NCI-H748 (cell line): ENCODE data around the gene MTF1.
A peak's percentile ranks its signal among the peaks of the same experiment; 100 is the strongest.

ENCODE experiments used
- DNase-seq: peaks from one replicate; lab custom pipeline; 2025; ENCODE audit not compliant: unreplicated experiment; lab: John Stamatoyannopoulos, UW

MTF1 gene

DNA sequence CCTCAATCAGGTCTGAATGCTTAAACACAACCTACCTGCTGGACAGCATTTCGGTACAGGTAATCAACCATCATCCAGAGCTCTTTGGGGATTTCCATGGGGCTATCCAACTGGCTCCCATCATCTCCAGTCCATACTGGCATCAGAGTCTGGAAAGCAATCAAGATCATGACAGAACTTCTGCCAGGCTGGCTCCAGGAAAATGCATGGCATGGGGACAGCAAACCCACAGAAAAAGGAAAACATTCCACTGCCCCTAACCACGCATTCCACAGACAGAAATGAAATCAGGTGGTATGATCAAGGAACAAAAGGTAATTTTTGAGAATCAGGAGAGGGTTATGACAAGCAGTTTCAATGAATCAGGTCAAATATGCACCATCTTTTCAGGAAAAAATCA, 9.1 kb upstream of the MTF1 start:
- no peak for DNase-seq

DNA sequence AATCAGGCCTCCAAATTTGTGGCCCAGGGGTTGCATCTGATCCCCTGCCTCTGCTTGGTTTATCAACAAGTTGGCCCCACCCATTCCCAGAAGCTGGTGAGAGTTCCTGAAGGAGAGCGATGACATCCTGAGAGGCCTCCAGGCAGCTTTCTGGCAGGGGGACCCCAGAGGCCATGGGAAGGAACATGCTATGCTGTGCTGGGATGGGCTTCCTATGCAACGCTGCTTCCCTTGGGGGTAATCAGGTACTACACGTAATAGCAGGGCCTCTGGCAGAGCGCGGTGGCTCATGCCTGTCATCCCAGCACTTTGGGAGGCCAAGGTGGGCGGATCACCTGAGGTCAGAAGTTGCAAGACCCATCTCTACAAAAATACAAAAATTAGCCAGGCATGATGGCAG, 8.4 kb upstream of the MTF1 start:
- DNase-seq = no peak

DNA sequence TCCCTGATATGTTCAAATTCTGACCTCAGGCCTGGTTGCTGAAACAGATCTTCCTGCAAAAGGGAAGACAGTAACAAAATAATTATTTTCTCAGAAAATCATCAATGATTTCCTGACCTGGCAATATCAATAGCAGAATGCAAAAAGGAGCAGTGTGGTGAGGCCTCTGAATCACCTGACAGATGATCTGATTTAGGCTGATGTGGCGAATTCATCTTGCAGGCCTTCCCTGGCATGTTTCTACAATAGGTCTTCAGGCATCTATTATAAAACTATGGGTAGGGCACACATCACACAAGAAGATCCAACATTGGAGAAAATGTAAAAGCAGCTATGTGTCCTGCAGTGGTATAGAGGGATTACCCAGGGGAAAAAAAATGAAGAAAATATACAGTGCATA, 7.1 kb upstream of the MTF1 start:
- no peak for DNase-seq

DNA sequence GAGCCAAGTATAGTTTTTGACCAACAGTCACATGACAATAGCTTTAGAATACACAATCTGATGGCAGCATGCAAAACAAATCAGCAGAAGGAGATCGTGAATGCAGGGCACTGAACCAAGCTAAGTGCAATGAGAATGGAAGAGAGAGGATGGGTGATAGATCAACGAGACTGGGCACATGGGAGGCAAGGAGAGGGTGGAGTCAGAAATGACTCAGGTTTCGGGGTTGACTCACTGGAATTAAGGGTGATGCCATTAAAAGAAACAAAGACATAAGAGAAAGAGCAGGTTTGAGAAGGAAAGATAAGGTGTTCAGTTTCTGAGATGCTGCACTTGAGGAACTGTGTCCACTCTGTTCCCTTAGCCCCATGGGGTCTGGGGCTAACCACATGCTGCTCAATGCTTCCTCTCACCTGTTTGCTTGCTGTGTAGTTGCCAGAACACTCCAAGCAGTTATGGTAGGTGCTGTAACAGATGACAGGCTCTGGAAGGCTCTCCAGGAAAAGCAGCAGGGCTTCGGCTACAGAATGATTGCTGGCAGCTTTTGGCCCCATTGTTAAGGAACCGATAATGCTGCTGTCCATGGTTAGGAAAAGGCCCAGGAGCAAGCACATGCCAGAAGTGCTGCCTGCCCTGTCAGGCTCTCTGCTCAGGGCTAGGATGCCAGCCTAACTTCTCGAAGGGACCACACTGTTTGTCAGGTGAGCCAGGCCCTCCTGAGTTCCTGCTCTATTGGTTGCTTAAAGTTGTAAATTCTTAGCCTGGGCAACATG, 6.1 kb upstream of the MTF1 start:
- no peak for DNase-seq

DNA sequence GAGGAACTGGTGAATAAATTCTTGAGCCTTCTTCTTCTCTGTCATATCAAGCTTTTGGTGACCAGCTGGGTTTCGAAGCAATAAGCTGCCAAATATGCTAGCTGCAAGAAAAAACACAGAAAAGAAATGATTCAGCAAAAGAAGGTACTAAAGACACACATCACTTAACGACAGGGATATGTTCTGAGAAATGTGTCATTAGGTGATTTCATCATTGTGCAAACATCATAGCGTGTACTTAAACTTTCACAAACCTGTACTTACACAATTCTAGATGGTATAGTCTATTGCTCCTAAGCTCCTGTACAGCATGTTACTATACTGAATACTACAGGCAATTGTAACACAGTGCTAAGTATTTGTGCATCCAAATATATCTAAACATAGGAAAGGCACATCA, 2.9 kb upstream of the MTF1 start:
- DNase-seq = no peak

- no peak for DNase-seq
Observed at GRCh38 chr1:37861151-37861550, 1.8 kb upstream of the MTF1 start.

DNA sequence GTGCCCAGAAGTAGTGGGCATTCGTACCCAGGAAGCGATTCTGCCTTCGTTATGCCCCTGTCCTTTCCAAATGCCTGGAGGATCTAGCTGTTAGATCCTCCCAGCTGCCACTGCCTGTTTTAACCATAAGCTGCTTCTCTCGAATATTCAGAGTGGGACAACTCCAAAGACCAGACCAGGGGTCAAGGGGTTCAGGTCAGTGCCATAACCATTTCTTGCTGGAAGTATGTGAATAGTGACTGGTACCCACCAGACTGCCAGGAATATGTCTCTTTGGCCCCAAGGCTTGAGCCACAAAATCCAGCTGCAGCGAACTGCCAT, 914 bp upstream of the MTF1 start:
- DNase-seq = no peak

GRCh38 chr1:37858931-37859506, 373 bp downstream of the MTF1 start:
- DNase-seq = peak; percentile 67

GRCh38 chr1:37854406-37854805, 5.0 kb downstream of the MTF1 start:
- DNase-seq = no peak

- no peak for DNase-seq
Observed at GRCh38 chr1:37853157-37853556, 6.2 kb downstream of the MTF1 start.

DNA sequence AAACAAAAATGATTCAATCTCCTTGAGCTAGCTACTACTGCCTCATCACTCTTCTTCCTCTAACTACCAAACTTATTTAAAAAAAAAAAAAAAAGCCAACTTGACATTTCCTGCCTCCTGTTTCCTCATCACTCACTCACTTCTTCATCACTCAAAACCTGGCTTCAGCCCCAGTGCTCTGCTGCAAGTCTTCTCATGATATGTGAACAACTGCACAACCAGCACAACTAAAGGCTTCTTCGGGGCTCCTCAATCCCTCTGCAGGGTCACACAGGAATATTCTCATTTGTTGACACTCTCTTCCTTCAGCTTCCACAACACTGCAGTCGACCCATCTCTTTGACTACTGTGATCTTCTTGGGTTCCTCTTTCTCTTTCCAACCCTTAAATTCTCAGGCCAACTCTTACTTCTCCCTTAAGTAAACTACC, 7.6 kb downstream of the MTF1 start:
- DNase-seq = no peak

DNA sequence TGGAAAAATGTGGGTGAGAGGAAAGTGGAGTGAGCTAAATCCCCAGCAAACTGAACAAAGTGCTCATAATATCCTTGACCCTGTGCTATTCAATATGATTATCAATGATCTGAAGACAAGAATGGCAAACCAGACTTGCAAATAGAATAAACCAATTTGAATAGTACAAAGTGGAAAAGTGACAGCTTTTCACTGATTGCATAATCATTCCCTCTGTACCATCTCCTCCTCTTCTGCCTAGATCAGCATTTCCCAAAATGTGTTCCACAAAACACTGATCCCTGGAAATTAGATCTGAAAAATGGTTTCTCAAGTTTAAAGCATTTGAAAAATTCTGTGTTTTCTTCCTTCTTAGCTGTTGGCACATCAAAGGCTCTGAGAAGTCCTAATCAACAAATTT, 8.1 kb downstream of the MTF1 start:
- no peak for DNase-seq

DNA sequence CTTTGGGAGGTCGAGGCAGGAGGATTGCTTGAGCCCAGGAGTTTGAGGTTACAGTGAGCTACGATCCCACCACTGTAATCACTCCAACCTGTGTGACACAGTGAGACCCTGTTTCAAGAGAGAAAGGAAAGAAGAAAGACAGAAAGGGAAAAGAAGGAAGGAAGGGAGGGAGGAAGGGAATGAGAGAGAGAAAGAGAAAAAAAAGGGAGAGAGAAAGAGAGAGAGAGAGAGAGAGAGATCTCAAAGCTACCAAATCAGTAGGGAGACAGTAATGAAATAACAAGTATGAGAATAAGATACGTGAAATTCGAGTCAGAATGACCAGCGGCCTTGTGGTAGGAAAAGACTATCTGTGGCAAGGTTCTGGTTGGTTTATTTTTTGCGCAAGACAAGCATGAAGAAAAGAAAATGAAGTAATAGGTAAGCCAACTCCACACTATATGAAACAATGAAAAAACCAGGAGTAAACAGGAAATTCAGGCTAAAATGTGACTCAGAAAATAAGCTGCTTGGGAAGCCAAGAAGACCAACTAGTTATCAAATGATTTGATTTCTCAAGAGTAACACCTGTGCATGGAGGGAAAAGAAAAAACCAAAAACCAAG, 8.9 kb downstream of the MTF1 start:
- no peak for DNase-seq

- no peak for DNase-seq
Observed at GRCh38 chr1:37849480-37849879, 9.9 kb downstream of the MTF1 start.

DNA sequence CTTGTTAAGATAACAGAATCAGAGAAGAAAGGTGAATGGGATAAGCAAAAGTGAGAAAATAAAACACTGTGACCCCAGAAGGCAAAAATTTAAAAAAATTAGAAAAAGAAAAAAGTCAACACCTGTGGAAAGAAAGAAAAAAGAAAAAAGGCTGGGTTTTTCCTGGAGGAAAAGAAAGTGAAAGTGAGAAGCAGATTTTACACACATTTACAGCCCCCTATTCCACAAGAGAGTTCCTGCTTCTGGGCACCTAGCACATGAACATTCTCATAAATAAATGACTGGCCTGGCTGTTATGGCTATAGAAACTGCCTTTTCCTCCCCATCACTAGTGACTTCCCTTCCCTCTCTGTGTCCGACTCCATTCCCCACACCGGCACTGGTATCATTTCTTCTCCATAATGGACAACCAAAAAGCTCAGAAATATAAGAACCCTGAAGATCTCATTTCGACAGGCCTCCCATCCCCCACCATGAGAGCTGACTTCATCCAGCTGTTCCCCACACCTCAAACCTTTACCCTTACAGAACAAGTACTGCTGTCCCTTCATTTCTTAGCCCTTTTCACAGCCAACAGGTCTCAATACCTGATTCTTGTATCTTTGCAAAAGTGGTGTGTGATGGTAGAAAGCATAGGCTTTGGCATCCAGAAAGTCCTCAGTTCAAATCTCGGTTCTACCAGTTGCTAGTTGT, 12.6 kb downstream of the MTF1 start:
- no peak for DNase-seq

GRCh38 chr1:37845786-37846185, 13.6 kb downstream of the MTF1 start:
- no peak for DNase-seq

DNA sequence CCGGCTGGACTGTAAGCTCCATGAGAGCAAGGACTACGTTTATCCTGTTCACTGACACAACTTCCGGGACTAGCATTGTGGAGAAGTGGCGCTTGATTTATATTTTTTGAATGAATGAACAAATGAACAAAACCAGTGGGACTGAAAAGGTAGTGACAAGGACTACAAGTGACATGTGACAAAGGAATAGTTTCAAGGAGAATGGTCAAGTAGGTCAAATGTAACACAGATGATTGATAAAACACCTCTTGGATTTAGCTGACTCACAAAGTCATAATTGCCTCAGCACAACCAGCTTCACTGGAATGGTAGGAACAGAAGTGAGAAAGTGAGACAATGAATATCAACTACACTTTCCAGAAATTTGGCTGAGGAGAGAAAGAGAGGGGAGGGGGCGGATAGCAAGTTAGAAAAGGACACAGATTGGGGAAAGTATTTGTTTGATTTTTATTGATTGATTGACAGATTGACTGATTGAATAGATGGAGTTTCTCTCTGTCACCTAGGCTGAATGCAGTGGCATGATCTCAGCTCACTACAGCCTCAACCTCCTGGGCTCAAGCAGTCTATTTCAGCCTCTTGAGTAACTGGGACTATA, 14.2 kb downstream of the MTF1 start:
- no peak for DNase-seq

DNA sequence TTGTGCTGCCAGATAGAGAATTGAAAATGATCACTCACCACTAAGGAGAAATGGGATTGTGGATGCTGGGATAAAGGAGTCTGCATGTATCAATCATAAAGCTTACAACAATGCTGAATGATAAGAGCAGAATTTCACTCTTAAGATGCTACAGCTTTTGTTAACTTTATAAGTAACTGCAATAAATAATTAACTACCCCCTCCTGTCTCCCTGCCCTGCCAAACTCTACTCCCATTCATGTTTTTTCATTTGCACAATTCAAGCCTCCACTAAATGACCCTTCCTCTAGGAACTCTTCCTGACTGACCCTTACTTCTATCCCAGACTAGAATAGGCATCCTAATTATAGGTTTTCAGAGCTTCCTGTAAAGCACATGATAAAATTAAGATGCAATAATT, 14.9 kb downstream of the MTF1 start:
- peak; percentile 18 for DNase-seq

GRCh38 chr1:37841652-37842051, 17.7 kb downstream of the MTF1 start:
- DNase-seq = no peak

GRCh38 chr1:37840711-37841110, 18.7 kb downstream of the MTF1 start:
- DNase-seq = no peak

DNA sequence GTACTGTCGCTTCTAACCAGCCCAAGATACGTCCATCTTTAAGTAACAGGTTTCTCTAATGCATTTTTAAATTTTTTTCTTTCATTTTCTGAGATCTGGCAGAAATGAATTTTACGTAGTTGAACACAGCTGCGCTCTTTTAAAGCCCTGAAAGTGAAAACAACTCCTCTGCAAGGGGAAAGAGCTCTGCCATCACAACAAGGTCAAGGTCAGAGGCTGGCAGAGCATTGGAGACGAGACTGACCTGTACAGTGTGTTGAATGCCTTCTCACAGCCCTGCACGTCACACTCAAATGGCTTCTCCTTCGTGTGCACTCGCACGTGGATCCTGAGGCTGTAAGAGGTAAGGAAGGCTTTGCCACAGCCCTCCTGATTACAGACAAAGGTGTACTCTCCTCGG, 19.7 kb downstream of the MTF1 start:
- DNase-seq = no peak

DNA sequence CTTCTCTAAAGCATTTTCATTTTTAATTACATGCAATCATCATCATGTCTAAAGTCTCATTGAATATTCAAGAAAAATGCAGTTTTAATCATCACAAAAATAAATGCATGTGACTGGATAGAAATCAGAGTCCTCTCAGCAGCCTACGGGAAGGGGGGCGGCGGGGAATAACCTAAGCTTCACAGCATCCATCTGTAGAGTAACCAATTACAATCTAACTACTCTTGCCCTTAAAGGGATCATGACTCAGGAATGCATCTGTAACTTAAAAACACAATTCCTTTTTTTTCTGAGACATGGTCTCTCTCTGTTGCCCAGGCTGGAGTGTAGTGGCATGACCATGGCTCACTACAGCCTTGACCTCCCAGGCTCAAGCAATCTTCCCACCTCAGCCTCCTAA, 22.6 kb downstream of the MTF1 start:
- DNase-seq = no peak
